Activated T-helper 2 cell treated with anti-CD3 and anti-CD28 coated beads, Interferon-gamma antibody, Interleukin-2, Interleukin-4, amounts not matched to agents 10 μg/mL and 5 μg/mL and 100 μg/mL, durations not matched to agents 14 hours and 24 hours and 36 hours (primary cell): ENCODE measurements around the gene SGIP1. TPM values are rescaled to one million over a fixed set of nuclear protein-coding genes. Genes with fewer than 3 reads are reported as not detected.

Experiments
- DNase-seq: peaks from one replicate; pipeline ENCODE4 v3.0.0; 2021; ENCODE audit warnings: low spot score
- H3K27ac Mint-ChIP-seq: one replicate; pipeline ENCODE4 v1.8.0; 2021; ENCODE audit warnings: mixed read lengths
- H3K27me3 Mint-ChIP-seq: one replicate; pipeline ENCODE4 v1.8.0; 2021; ENCODE audit warnings: low read depth, mixed read lengths
- H3K36me3 Mint-ChIP-seq: one replicate; pipeline ENCODE4 v1.8.0; 2021; ENCODE audit warnings: low read depth, mixed read lengths
- H3K4me1 Mint-ChIP-seq: one replicate; pipeline ENCODE4 v1.8.0; 2021; ENCODE audit warnings: low read depth, mixed read lengths
- H3K4me3 Mint-ChIP-seq: one replicate; pipeline ENCODE4 v1.8.0; 2021; ENCODE audit warnings: low read depth, mild to moderate bottlenecking, moderate library complexity, mixed read lengths
- H3K9me3 Mint-ChIP-seq: one replicate; pipeline ENCODE4 v1.8.0; 2021; ENCODE audit warnings: mixed read lengths
- intact Hi-C: fragments of 100-400 bp; cut with micrococcal nuclease; formaldehyde crosslinking; loops from one replicate; pipeline ENCODE4 v1.15.1; 2023
- total RNA-seq: library from RNA; stranded (reverse); gene quantifications from 2 replicates; pipeline ENCODE4 v1.2.3, GENCODE V29; 2022

SGIP1 gene
- total RNA-seq, 1 donor from 2014 or later = not detected

- H3K9me3 Mint-ChIP-seq = no peaks in the 10 kb centered on the region
- H3K36me3 Mint-ChIP-seq = no peaks in the 10 kb centered on the region
- intact Hi-C loops = no loop called here
- no peak for DNase-seq
- no peak overlapping the region for H3K27ac Mint-ChIP-seq
- peaks cover 5% of the 10 kb centered on the region for H3K4me1 Mint-ChIP-seq
- peaks cover 6% of the 10 kb centered on the region for H3K27me3 Mint-ChIP-seq
- H3K4me3 Mint-ChIP-seq = no peak overlapping the region
Measured at GRCh38 chr1:66684353-66684752, 150.4 kb downstream of the SGIP1 start.

GRCh38 chr1:66685265-66685664, 151.3 kb downstream of the SGIP1 start:
- Mint-ChIP-seq H3K9me3 (no peaks in the 10 kb centered on the region), H3K27me3 (peaks cover 4% of the 10 kb centered on the region), H3K4me1 (peaks cover 5% of the 10 kb centered on the region), H3K27ac (no peak overlapping the region), H3K4me3 (no peak overlapping the region), H3K36me3 (no peaks in the 10 kb centered on the region)
- no peak for DNase-seq
- intact Hi-C loops = no loop called here

GRCh38 chr1:66685670-66686069, 151.7 kb downstream of the SGIP1 start:
- H3K27ac Mint-ChIP-seq = no peak overlapping the region
- no peak overlapping the region for H3K4me3 Mint-ChIP-seq
- intact Hi-C loops = no loop called here
- no peaks in the 10 kb centered on the region for H3K36me3 Mint-ChIP-seq
- no peaks in the 10 kb centered on the region for H3K9me3 Mint-ChIP-seq
- H3K4me1 Mint-ChIP-seq = peaks cover 5% of the 10 kb centered on the region
- DNase-seq = no peak
- H3K27me3 Mint-ChIP-seq = peaks cover 4% of the 10 kb centered on the region

GRCh38 chr1:66686406-66686805, 152.5 kb downstream of the SGIP1 start:
- intact Hi-C loops = no loop called here
- Mint-ChIP-seq H3K36me3 (no peaks in the 10 kb centered on the region), H3K27ac (no peak overlapping the region), H3K4me1 (peaks cover 5% of the 10 kb centered on the region), H3K27me3 (peaks cover 6% of the 10 kb centered on the region), H3K4me3 (no peak overlapping the region), H3K9me3 (no peaks in the 10 kb centered on the region)
- no peak for DNase-seq

- no peak for DNase-seq
- no peaks in the 10 kb centered on the region for H3K36me3 Mint-ChIP-seq
- H3K4me3 Mint-ChIP-seq = no peak overlapping the region
- peaks cover 7% of the 10 kb centered on the region for H3K27me3 Mint-ChIP-seq
- intact Hi-C loops = no loop called here
- H3K9me3 Mint-ChIP-seq = no peaks in the 10 kb centered on the region
- peaks cover 5% of the 10 kb centered on the region for H3K4me1 Mint-ChIP-seq
- H3K27ac Mint-ChIP-seq = no peak overlapping the region
Measured at GRCh38 chr1:66687358-66687757, 153.4 kb downstream of the SGIP1 start.

GRCh38 chr1:66690666-66691381, 156.9 kb downstream of the SGIP1 start:
- no peak overlapping the region for H3K4me3 Mint-ChIP-seq
- no peak for DNase-seq
- H3K9me3 Mint-ChIP-seq = no peaks in the 10 kb centered on the region
- no peaks in the 10 kb centered on the region for H3K36me3 Mint-ChIP-seq
- intact Hi-C loops = no loop called here
- H3K4me1 Mint-ChIP-seq = no peaks in the 10 kb centered on the region
- H3K27me3 Mint-ChIP-seq = peaks cover 6% of the 10 kb centered on the region
- no peak overlapping the region for H3K27ac Mint-ChIP-seq

- no peak overlapping the region for H3K27ac Mint-ChIP-seq
- no peaks in the 10 kb centered on the region for H3K9me3 Mint-ChIP-seq
- DNase-seq = no peak
- H3K4me3 Mint-ChIP-seq = no peak overlapping the region
- intact Hi-C loops = no loop called here
- no peaks in the 10 kb centered on the region for H3K36me3 Mint-ChIP-seq
- no peaks in the 10 kb centered on the region for H3K4me1 Mint-ChIP-seq
- peaks cover 3% of the 10 kb centered on the region for H3K27me3 Mint-ChIP-seq
Measured at GRCh38 chr1:66692681-66693080, 158.7 kb downstream of the SGIP1 start.

GRCh38 chr1:66693856-66694255, 159.9 kb downstream of the SGIP1 start:
- no peaks in the 10 kb centered on the region for H3K36me3 Mint-ChIP-seq

GRCh38 chr1:66695116-66695515, 161.2 kb downstream of the SGIP1 start:
- H3K4me1 Mint-ChIP-seq = no peaks in the 10 kb centered on the region
- DNase-seq = no peak
- intact Hi-C loops = no loop called here
- H3K36me3 Mint-ChIP-seq = no peaks in the 10 kb centered on the region
- H3K9me3 Mint-ChIP-seq = no peaks in the 10 kb centered on the region
- peaks cover 3% of the 10 kb centered on the region for H3K27me3 Mint-ChIP-seq
- no peak overlapping the region for H3K27ac Mint-ChIP-seq
- H3K4me3 Mint-ChIP-seq = no peak overlapping the region

More at GRCh38 chr1:66693856-66694255, 159.9 kb downstream of the SGIP1 start:
- Mint-ChIP-seq H3K9me3 (no peaks in the 10 kb centered on the region), H3K4me1 (no peaks in the 10 kb centered on the region), H3K27me3 (peaks cover 3% of the 10 kb centered on the region), H3K4me3 (no peak overlapping the region), H3K27ac (no peak overlapping the region)
- no peak for DNase-seq
- intact Hi-C loops = no loop called here

- Mint-ChIP-seq H3K27ac (no peak overlapping the region), H3K4me3 (no peak overlapping the region), H3K4me1 (no peaks in the 10 kb centered on the region), H3K27me3 (peaks cover 2% of the 10 kb centered on the region), H3K9me3 (no peaks in the 10 kb centered on the region), H3K36me3 (no peaks in the 10 kb centered on the region)
- DNase-seq = no peak
- intact Hi-C loops = no loop called here
Measured at GRCh38 chr1:66696771-66697170, 162.8 kb downstream of the SGIP1 start.

GRCh38 chr1:66699213-66699612, 165.3 kb downstream of the SGIP1 start:
- Mint-ChIP-seq H3K4me3 (no peak overlapping the region), H3K9me3 (no peaks in the 10 kb centered on the region), H3K36me3 (no peaks in the 10 kb centered on the region), H3K27me3 (peaks cover 2% of the 10 kb centered on the region), H3K27ac (no peak overlapping the region), H3K4me1 (no peaks in the 10 kb centered on the region)
- DNase-seq = no peak
- intact Hi-C loops = no loop called here

- peaks cover 9% of the 10 kb centered on the region for H3K27me3 Mint-ChIP-seq
- no peak overlapping the region for H3K27ac Mint-ChIP-seq
- H3K9me3 Mint-ChIP-seq = no peaks in the 10 kb centered on the region
- intact Hi-C loops = no loop called here
- H3K36me3 Mint-ChIP-seq = no peaks in the 10 kb centered on the region
- no peak for DNase-seq
- H3K4me1 Mint-ChIP-seq = no peaks in the 10 kb centered on the region
- no peak overlapping the region for H3K4me3 Mint-ChIP-seq
Measured at GRCh38 chr1:66704177-66704875, 170.4 kb downstream of the SGIP1 start.

GRCh38 chr1:66705110-66705509, 171.2 kb downstream of the SGIP1 start:
- no peak for DNase-seq
- H3K27ac Mint-ChIP-seq = no peak overlapping the region
- peaks cover 9% of the 10 kb centered on the region for H3K27me3 Mint-ChIP-seq
- no peaks in the 10 kb centered on the region for H3K36me3 Mint-ChIP-seq
- H3K4me3 Mint-ChIP-seq = no peak overlapping the region
- intact Hi-C loops = no loop called here
- no peaks in the 10 kb centered on the region for H3K9me3 Mint-ChIP-seq
- no peaks in the 10 kb centered on the region for H3K4me1 Mint-ChIP-seq
